Duodenal mucosa (tissue), 2 donors: Measurements from ENCODE around the gene NBR1.
"Not testable (repeated sequence)": the region's sequence is repeated elsewhere in the genome, so short reads cannot be mapped to it uniquely, and the experiment has no call there.

Source experiments
- H3K27ac ChIP-seq: one replicate; pipeline ENCODE4 v1.7.0; 2013; ENCODE audit warnings: low read depth, low read length
- H3K27me3 ChIP-seq, 2 donors: one replicate each; pipeline ENCODE4 v1.7.0; 2013; ENCODE audit warnings: low read length in 2 of 2, control low read depth in 1 of 2; ENCODE audit not compliant: insufficient read depth in 2 of 2, control insufficient read depth in 1 of 2
- H3K36me3 ChIP-seq, 2 donors: one replicate each; pipeline ENCODE4 v1.7.0; 2013; ENCODE audit warnings: low read length in 2 of 2, control low read depth in 1 of 2; ENCODE audit not compliant: insufficient read depth in 2 of 2, control insufficient read depth in 1 of 2
- H3K4me1 ChIP-seq, 2 donors: one replicate each; pipeline ENCODE4 v1.7.0; 2013; ENCODE audit warnings: low read length in 2 of 2, control low read depth in 1 of 2; ENCODE audit not compliant: insufficient read depth in 2 of 2, control insufficient read depth in 1 of 2
- H3K4me3 ChIP-seq, 2 donors: one replicate each; pipeline ENCODE4 v1.7.0; 2013; ENCODE audit warnings: low read length in 2 of 2, low read depth in 1 of 2
- H3K9ac ChIP-seq, 2 donors: one replicate each; pipeline ENCODE4 v1.7.0; 2013; ENCODE audit warnings: low read length in 2 of 2, low read depth in 1 of 2
- H3K9me3 ChIP-seq, 2 donors: one replicate each; pipeline ENCODE4 v1.7.0; 2013; ENCODE audit warnings: low read length in 2 of 2, control low read depth in 1 of 2; ENCODE audit not compliant: control insufficient read depth in 1 of 2

NBR1 gene

DNA sequence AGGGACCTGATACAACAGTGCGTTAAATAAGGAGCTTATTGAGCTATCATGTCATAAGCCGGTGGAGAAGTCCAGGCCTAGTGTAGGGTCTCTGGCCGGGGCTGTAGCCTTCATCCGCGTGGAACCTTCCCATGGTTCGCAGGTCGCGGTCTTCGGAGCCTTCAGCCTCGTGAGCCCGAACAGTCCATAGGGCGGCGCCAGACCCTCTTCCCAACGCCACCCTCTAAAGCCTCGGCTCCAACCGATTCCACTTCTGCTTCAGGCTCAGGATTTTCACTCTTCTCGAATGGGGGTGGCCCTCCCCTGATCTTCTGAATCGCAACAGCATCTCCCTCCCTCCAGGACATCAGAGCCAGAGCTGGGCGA lies 35.6 kb upstream of the NBR1 start:
- Histone ChIP-seq H3K4me3 (no peak overlapping the region), H3K36me3 (peaks cover 9 to 22% of the 10 kb centered on the region in 2 donors)

DNA sequence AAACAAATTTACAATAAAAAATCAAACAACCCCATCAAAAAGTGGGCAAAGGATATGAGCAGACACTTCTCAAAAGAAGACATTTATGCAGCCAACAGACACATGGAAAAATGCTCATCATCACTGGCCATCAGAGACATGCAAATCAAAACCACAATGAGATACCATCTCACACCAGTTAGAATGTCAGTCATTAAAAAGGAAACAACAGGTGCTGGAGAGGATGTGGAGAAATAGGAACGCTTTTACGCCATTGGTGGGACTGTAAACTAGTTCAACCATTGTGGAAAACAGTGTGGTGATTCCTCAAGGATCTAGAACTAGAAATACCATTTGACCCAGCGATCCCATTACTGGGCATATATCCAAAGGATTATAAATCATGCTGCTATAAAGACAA lies 34.4 kb upstream of the NBR1 start:
- H3K27me3 ChIP-seq, H3K9ac ChIP-seq, H3K27ac ChIP-seq, H3K4me3 ChIP-seq, H3K9me3 ChIP-seq, H3K4me1 ChIP-seq: not testable (repeated sequence)
- peaks cover 9 to 25% of the 10 kb centered on the region in 2 donors for H3K36me3 ChIP-seq

More for the DNA sequence above, 35.6 kb upstream of the NBR1 start:
- H3K9ac ChIP-seq = no peak overlapping the region
- H3K27ac ChIP-seq = no peak overlapping the region
- H3K9me3 ChIP-seq = no peaks in the 10 kb centered on the region
- H3K4me1 ChIP-seq = no peaks in the 10 kb centered on the region
- H3K27me3 ChIP-seq = no peaks in the 10 kb centered on the region

DNA sequence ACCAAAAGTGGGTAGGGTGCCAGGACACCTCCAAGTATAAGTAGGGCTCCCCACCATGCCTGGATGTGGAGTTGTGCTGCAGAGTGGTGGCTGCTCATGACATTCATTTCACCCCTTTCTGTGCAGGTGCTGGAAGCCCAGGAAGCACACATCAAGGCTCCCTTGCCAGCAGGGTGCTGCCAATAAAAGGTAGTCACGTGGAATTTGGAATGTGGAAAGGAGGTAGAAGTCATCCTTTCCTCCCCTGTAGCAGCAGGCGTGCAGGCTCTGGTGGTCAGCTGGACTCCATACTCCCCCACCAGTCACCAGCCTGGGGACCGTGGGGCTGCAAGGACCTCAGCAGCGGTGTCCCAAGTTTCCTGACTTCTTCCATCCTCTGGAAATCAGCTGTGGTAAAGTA lies 32.5 kb upstream of the NBR1 start:
- not testable (repeated sequence) for H3K9ac ChIP-seq, H3K4me3 ChIP-seq, H3K9me3 ChIP-seq, H3K4me1 ChIP-seq, H3K27me3 ChIP-seq, H3K27ac ChIP-seq
- peaks cover 7 to 31% of the 10 kb centered on the region in 2 donors for H3K36me3 ChIP-seq

DNA sequence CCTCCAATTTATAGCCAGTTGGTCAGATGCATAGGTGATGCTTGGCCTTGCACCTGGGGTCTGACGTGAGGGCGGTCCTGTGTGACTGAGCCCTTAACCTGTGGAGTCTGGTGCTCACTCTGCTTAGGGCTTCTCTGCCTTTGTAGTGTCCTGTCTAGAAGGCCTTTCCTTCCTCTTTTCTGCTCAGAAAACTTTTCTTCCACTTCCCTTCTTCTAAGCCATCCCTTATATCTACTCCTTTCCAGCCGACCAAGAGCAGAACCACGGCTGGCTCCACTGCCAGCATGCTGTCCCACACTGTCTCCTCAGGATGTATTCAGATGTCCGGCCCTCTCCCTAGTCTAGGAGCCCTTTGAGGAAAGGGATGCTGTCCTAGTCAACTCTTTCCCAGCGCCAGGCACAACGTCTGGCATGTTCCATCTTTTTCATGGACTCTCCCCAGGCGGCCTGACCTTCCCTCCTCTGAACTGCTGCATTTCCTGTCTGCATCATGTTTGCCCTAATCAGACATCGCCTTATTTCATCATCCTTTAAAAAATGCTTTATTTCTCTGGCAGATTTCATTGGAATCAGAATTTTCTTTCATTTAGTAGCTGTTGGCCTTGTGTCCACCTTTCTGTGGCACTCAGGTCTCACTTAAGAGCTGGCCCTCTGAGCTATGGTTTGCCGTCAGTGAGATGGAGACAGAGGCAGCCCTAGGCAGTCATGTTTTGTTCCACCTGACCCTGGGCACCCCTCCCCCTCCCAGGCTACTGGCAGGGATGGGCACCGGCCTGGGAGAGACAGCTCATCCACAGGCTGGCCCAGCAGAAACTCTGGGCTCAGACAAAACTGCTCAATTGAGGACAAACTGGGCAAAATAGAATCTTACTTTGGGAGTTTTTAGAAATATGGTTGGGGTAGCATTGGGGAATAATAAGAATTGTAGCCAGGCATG lies 30.4 kb upstream of the NBR1 start:
- no peak overlapping the region for H3K27ac ChIP-seq
- H3K36me3 ChIP-seq = peaks cover 4 to 21% of the 10 kb centered on the region in 2 donors

DNA sequence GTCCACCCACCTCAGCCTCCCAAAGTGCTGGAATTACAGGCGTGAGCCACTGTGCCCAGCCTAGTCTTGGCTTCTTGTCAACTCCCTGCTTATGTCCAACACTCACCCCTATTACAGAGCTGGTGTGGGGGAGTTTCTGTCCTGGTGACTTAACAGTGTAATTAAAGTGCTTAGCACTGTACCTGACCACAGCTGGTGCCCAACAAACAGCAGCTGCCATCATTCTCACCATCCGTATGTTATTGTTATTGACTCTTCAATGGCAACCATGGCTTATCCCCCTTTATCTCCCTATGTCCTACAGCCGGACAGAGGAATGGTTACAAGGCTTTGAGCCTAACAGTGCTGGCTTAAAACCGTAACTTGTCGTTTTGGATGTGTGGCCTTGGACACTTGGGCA lies 28.9 kb upstream of the NBR1 start:
- peaks cover 4 to 21% of the 10 kb centered on the region in 2 donors for H3K36me3 ChIP-seq
- no peaks in the 10 kb centered on the region for H3K9me3 ChIP-seq
- H3K4me3 ChIP-seq = no peak overlapping the region
- no peaks in the 10 kb centered on the region for H3K4me1 ChIP-seq
- no peaks in the 10 kb centered on the region for H3K27me3 ChIP-seq
- no peak overlapping the region for H3K9ac ChIP-seq
- no peak overlapping the region for H3K27ac ChIP-seq

More for the DNA sequence above, 30.4 kb upstream of the NBR1 start:
- Histone ChIP-seq H3K9me3 (no peaks in the 10 kb centered on the region), H3K27me3 (no peaks in the 10 kb centered on the region), H3K9ac (no peak overlapping the region), H3K4me3 (no peak overlapping the region), H3K4me1 (no peaks in the 10 kb centered on the region)

DNA sequence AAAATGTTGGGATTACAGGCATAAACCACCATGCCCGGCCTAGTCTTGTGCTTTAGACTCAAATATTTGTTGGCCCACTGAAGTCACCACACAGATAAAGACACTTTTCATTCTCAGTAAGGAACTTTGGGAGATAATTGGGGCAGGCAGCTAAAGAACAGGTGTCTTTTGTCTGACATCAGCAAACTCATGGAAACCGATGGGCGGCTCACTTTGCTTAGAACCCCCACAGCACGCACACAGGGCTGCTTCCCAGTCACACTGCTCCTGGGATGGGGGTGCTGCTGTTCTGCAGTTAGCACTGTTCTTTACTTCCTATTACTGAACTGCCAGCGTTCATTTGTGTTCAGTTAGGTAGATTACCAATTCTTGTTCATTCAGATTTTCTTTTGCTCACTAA lies 27.8 kb upstream of the NBR1 start:
- H3K9me3 ChIP-seq = no peaks in the 10 kb centered on the region
- no peak overlapping the region for H3K9ac ChIP-seq
- no peaks in the 10 kb centered on the region for H3K4me1 ChIP-seq
- H3K36me3 ChIP-seq = peaks cover 4 to 21% of the 10 kb centered on the region in 2 donors
- H3K4me3 ChIP-seq = no peak overlapping the region
- no peak overlapping the region for H3K27ac ChIP-seq
- no peaks in the 10 kb centered on the region for H3K27me3 ChIP-seq

DNA sequence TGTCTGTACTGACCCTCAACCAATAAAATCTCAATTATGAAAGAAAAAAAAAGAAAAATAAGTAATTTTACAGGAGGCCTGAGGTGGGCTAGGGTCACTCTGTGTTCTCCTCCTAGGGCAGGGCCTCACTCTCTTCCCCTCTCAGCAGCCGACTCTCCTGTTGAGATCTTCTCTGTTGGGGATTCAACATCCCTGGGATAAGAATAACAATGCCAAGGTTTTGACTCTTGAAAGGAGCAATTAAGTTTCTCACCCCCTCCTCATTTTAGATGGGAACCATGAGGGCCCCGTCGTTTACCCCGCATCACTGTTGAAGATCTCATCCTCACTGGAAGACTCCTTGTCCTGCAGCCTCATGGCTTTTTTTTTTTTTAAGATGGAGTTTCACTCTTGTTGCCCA lies 24.4 kb upstream of the NBR1 start:
- no peaks in the 10 kb centered on the region for H3K27me3 ChIP-seq
- no peak overlapping the region for H3K27ac ChIP-seq
- no peak overlapping the region for H3K4me3 ChIP-seq
- no peaks in the 10 kb centered on the region for H3K9me3 ChIP-seq
- H3K36me3 ChIP-seq = peaks cover 4 to 17% of the 10 kb centered on the region in 2 donors
- no peaks in the 10 kb centered on the region for H3K4me1 ChIP-seq
- no peak overlapping the region for H3K9ac ChIP-seq

DNA sequence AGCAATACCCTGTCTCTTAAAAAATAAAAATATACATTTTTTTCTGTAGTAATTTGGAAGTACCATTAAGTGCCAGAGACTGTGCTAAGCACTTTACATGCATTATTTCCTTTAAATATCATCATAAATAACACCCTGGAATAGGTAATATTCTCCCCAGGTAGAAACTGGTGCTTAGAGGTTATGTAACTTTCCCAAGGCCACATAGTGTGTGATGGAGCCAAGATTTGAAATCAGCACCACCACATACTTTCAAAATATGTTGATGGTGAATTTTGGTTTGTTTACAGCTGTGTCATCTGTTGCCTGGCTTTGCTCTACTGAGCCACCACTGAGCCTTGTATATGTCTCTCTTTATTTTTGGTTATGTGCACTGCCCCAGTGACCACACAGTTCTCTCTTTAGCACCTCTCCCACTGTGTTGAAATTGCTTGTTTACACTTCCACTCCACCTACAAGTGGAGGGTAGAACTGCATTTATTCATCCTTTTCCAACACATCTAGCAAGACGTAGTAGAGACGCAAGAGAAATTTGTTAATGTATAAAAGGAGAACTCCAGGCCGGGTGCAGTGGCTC lies 19.0 kb upstream of the NBR1 start:
- H3K27me3 ChIP-seq = no peaks in the 10 kb centered on the region
- H3K9ac ChIP-seq = no peak overlapping the region
- no peaks in the 10 kb centered on the region for H3K9me3 ChIP-seq
- no peak overlapping the region for H3K4me3 ChIP-seq
- no peak overlapping the region for H3K27ac ChIP-seq
- H3K36me3 ChIP-seq = no peaks in the 10 kb centered on the region
- H3K4me1 ChIP-seq = no peaks in the 10 kb centered on the region

DNA sequence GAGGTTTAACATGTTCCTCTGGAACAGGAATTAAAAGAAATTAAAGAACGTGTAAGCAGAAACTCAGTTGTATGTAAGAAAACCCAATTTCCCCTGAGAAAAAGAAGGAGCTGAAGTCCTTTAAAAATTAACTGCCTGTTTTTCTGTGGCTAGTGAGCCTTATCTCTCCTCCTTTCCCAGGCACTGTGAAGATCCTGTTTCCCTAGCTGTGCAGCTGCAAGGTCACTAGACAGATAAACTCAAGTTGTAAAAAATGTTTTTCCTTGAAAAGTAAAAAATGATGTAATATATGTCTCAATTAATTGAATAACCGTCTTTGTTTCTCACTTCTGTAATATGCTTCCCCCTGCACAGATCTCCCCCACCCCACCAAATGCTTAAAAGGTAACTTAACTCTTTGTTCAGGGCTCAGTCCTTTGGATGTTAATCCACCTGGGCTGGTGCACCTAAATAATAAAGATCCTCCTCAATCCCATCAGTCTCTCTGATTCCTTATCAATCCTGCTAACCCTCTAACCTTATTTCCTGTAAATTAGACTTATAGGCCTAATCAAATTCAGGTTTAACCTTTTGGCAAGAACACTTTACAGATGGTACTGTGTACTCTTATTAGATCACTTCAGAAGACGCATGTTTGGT lies 17.7 kb upstream of the NBR1 start:
- not testable (repeated sequence) for H3K36me3 ChIP-seq, H3K9me3 ChIP-seq, H3K4me1 ChIP-seq, H3K4me3 ChIP-seq, H3K9ac ChIP-seq, H3K27me3 ChIP-seq, H3K27ac ChIP-seq

DNA sequence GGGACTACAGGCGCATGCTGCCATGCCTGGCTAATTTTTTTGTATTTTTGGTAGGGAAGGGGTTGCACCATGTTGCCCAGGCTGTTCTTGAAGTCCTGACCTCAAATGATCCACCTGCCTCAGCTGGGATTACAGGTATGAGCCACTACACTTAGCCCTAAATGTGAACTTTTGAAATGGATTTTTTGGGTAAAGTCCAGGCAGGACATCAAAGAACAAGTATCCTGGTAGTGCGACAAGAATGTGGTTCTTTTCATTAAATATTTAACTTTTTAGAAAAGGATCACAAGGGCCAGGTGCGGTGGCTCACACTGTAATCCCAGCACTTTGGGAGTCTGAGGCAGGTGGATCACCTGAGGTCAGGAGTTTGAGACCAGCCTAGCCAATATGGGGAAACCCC lies 15.3 kb upstream of the NBR1 start:
- Histone ChIP-seq H3K4me3 (no peak overlapping the region), H3K9me3 (no peaks in the 10 kb centered on the region), H3K4me1 (no peaks in the 10 kb centered on the region), H3K27me3 (no peaks in the 10 kb centered on the region), H3K27ac (no peak overlapping the region), H3K36me3 (peaks cover 0 to 4% of the 10 kb centered on the region in 2 donors), H3K9ac (no peak overlapping the region)
